GM15510 (cell line): ENCODE measurements around the gene NPPA.

ENCODE experiments used
- POLR2A ChIP-seq: IDR thresholded peaks from 3 replicates; pipeline ENCODE4 v1.6.1; 2011; ENCODE audit warnings: borderline replicate concordance; ENCODE audit not compliant: insufficient read length; ENCODE audit errors: extremely low read depth

Gene NPPA

DNA sequence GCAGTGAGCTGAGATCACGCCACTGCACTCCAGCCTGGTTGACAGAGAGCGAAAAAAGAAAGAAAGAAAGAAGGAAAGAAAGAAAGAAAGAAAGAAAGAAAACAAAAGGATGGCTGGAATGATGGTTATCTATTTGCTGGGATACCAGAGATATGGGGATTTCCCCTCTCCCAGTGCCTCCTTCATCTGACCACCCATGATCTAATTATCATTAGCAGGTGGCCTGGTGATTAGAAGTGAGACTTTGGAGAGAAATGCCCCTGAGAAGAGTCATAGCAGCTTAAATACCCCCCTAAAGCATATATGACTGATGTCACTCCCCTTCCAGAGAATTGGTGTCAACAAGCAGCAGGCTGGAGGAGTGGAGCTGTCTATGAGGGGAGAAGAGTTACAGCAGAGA is 12.5 kb upstream of the NPPA start:
- no peak for TF ChIP-seq POLR2A

DNA sequence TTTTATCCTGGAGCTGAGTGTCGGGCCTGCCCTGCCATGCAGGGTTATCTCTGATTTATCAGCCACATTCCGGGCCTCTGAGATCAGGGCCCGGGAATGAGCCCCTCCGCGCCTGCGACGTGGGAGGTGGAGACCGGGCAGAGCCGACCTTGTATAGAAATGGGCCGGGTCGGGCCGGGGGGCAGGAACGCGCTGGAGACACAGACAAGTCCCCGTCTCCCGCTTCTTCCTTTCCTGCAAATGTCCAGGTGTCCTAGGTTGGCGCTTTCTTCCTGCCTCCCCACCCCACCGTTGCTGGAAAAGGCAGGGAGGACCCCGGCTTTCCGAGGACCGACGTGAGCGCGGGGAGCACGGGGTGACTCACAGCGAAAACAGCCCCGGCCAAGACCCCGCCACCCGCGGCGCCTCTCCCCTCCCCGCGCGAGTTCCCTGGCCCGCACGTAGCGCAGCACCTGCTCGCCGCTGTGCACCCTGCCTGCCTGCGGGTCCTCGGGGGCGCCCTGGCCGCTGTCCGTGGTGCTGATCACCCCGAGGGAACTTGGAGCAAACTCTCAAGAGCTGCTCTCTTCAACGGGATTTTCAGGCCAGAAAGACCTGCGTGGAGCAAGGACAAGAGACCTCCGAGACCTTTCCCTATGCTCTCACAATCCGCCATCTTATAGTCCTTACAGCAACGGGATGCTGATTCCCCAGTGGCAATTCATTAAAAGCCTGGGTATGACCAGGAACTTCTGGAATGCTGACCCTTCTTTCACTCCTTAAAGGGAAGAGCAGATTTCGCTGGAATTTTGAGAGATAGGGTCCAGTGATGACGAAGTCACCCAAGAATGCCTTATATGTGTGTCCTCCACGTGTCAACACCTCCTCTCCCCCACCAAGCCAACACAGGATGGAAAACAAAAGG is 11.6 kb upstream of the NPPA start:
- TF ChIP-seq POLR2A = no peak

DNA sequence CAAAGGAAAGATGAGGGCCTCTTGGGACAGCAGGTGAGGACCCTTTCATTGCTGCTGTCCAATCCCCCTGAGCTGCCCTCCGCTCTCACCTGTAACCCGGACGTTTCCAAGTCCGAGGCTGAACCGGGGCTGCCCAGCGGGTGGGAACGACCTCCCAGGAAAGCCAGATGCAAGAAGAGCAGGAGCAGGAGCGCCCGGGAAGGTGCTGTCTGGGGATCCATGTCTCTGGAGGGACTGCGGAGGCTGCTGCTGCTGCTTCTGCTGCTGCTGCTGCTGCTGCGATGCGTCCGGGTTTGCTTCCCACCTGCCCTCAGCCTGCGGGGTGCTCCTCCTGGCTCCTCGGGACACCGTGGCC is 11.0 kb upstream of the NPPA start, which contains the start of gene NPPB:
NPPB (minus strand) TSS at position 333 of the 355 bp plus-strand sequence; CDS start at position 221, 112 bp downstream.
- TF ChIP-seq POLR2A = no peak

DNA sequence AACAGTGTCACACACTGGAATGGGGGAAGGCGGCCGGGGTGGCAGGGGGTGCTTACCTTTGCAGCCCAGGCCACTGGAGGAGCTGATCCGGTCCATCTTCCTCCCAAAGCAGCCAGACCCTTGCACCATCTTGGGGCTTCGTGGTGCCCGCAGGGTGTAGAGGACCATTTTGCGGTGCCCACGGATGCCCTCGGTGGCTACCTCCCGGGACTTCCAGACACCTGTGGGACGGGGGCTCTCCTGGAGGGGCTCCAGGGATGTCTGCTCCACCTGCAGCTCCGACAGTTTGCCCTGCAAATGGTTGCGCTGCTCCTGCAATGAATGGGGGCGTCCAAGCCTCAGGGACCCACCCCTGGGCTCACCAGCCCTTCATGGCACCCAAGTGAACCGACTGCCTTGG is 10.6 kb upstream of the NPPA start:
- TF ChIP-seq POLR2A = no peak

DNA sequence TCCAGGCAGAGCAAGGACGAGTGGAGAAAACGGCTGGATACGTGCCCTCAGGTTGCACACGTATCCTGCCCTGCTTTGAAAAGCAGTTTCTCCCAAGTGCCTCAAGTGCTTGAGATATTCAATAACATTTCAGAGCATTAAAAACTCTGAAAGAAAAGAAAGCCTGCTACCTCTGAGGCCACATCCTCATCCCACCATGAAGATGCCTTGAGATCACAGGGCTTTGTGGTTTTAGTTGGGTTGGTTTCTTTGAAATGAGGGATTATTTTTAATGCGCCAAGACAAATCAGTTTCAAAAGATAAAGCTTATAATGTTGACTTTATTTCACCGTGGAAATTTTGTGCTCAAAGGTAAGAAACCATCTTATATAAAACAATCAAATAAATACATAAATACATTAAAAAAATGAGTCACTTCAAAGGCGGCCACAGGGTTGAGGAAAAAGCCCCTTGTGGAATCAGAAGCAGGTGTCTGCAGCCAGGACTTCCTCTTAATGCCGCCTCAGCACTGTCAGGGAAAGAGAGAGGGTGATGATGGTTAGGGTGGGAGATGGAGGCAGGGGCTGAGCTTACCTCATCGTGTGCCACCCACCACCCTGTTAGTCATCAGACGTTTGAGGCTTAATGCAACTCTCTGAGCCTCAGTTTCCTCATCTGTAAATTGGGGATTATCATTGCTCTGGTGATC is 9.7 kb upstream of the NPPA start:
- TF ChIP-seq POLR2A = no peak

DNA sequence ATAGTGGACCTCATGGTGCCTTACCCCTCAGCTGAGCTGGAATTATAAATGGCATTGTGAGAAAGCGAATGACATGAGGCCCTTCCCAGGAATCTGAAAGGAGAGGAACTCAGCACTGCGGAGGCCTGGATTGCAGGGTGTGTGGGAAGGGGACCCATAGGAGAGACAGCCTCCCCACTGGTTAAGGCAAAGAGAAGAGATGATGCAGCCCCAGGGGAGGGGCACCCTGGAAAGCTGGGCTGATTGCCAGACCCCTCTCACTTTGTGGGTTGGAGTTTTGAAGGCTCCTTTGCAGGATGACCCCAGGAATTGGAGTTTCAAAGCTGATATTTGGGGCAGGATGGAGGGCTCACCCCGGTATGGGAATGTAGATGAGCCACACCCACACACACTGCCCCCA is 9.1 kb upstream of the NPPA start:
- no peak for TF ChIP-seq POLR2A

DNA sequence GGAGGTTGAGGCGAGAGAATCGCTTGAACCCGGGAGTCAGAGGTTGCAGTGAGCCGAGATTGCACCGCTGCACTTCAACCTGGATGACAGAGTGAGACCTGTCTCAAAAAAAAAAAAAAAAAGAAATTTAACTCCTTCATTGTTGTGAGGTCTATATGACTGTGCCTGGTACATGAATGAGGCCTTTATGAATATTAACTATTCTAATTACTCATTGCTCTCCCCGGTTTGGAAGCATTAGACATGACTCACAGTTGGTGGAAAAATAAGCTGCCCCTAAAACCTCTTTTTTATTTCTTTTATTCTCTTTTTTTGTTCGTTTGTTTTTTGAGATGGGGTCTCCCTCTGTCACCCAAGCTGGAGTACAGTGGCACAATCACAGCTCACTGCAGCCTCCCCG is 7.8 kb upstream of the NPPA start:
- TF ChIP-seq POLR2A = no peak

DNA sequence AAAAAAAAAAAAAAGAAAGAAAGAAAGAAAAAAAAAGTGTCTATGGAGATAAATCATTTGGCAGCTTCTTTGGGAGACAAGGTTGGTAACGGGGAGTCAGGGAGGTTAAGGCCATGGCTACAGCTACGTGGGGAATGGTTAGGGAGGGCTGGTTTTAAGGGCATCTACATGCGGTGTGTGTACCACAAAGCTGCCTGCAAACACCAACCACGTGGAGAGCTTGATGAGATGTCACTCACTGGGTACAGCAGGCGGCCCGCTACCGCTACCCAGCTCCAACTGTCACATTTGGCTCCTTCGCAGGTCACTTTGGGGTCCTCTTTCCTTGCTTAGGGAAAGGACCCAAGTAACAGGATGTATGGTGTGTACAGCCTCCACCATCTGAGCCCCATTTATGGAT is 6.9 kb upstream of the NPPA start:
- no peak for TF ChIP-seq POLR2A

DNA sequence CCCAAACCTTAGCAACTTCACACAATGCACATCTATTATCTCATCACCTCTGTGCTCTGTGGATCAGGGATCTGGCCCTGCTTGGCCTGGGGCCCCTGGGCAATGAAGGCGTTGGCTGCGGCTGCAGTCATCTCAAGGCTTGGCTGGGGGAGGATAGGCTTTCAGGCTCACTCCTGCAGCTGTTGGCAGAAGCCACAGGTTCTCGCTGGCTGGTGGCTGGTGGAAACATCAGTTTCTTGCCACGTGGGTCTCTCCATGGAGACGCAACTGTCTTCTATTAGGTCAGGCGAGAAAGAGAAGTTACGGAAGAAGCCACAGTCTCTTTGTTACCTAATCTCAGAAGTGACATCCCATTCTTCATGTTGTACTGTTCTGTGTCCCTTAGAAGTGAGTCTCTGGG is 3.6 kb upstream of the NPPA start:
- no peak for TF ChIP-seq POLR2A

DNA sequence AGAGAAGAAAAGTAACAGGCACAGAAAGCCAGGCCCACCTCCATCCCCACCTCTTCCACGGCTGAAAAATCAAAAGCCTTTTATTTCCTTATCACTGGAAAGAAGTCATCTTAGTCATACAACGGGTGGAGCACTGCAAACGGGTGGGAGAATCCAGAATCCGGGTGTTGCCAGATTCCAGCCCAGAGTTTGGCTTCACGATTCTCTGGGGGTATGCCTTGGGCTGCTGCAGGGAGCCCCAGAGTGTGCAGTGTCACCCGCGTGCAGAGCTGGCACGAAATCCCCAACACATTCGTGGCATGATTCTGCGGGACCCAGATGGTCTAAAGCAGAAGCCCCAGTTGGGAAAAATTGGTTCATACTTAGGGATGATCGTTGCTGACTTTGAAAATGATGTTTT is 2.6 kb upstream of the NPPA start:
- TF ChIP-seq POLR2A = no peak

DNA sequence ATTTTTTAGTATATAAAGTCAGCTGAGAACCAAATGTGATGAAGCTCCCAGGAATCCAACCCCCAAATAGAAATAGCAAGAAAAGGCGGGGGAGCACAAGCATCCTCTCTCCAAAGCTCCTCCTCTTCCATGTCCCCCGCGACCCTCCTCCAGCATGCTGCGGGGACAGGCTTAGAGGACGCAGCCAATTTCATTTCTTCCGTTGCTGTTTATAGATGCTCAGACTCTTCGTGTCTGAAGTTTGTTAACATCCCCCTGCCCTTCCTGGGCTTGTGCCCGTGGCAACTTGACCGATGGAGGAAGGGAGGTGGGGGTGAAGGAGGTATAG is 754 bp upstream of the NPPA start:
- no peak for TF ChIP-seq POLR2A

DNA sequence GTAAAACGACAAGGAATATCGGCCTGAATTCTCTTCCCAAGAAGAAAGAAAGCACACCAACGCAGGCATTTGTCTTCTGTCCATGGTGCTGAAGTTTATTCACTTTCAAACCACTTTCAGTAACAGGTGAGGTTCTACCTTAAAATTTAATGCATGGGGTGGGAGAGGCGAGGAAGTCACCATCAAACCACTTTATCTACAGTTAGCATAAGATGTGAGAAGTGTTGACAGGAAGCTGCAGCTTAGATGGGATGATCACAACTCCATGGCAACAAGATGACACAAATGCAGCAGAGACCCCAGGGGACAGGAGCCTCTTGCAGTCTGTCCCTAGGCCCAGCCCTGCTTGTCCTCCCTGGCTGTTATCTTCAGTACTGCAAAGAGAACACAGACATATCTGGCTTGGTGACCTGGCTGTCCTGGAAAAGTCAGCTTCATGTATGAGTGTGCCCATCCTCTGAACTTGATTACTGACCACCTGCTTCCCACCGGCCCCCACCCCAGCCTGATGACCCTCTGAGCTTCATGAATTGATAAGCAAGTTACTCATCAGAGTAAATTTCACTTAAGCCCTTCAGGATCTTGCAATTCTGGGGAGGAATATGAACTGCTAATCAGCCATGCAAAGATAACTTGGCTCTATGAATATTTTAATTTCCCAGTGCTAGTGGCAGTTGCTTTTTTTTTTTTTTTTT is 1.8 kb downstream of the NPPA start:
- no peak for TF ChIP-seq POLR2A

DNA sequence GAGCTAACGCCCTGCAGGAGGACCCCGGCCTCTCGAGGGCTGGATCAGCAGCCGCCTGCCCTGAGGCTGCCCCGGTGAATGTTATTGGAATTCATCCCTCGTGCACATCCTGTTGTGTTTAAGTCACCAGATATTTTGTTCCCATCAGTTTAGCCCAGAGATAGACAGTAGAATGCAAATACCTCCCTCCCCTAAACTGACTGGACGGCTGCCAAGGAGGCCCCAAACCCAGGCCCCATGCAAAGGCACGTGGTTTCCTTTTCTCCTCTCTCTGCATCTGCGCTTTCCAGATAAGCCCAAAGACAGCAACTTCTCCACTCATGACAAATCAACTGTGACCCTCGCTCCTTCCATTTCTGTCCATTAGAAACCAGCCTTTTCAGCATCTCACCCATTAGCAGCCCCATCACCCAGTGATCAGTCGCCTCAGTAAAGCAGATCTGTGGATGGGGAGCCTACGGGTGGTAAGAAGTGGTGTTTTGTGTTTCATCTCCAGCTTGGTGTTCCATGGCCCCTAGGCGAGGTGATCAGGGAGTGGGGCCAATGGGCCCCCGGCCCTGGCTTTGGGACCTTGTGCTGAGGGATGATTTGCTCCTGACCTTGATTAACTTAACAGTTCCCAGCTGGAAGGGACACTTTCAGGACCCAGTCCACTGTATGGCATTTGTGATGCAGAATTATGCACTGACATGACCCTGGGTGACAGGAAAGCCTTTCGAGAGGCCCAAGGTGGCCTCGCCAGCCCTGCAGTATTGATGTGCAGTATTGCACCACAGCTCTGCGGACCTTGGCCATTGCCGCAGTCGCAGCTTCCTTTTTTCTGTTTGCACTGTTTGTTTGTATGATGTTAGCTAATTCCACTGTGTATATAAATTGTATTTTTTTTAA is 5.2 kb downstream of the NPPA start:
- TF ChIP-seq POLR2A = no peak
